GM23338 (cell line): ENCODE data around the gene TXNRD1. TPM values are rescaled to one million over a fixed set of nuclear protein-coding genes. Genes with fewer than 3 reads are reported as not detected.

Experiments used
- ATAC-seq: fragments of 200-7000 bp; cut with Tn5 transposase; 3 replicates; pipeline ENCODE4 v1.9.1; 2020
- DNase-seq: peaks from one replicate; pipeline ENCODE4 v3.0.0-alpha.2; 2015; ENCODE audit warnings: low spot score
- H2AFZ ChIP-seq: fragments of 200-600 bp; sonication (generic); 2 replicates; pipeline ENCODE4 v1.8.0; 2016; ENCODE audit warnings: antibody characterized with exemption, mild to moderate bottlenecking, moderate library complexity
- H3F3A ChIP-seq: fragments of 200-600 bp; sonication (generic); replicated peaks from 2 replicates; pipeline ENCODE4 v1.8.0; 2017; ENCODE audit warnings: antibody characterized with exemption, mixed run types, low read depth
- H3K27ac ChIP-seq: fragments of 200-600 bp; sonication (generic); 2 replicates; pipeline ENCODE4 v1.6.1; 2016; ENCODE audit warnings: low read depth
- H3K27me3 ChIP-seq: fragments of 200-600 bp; sonication (generic); 2 replicates; pipeline ENCODE4 v1.8.0; 2016; ENCODE audit warnings: mild to moderate bottlenecking, mixed run types, moderate library complexity; ENCODE audit not compliant: insufficient read depth
- H3K36me3 ChIP-seq: fragments of 200-600 bp; sonication (generic); 2 replicates; pipeline ENCODE4 v1.8.0; 2016; ENCODE audit warnings: mild to moderate bottlenecking; ENCODE audit not compliant: insufficient read depth
- H3K4me1 ChIP-seq: fragments of 200-600 bp; sonication (generic); 2 replicates; pipeline ENCODE4 v1.8.0; 2016; ENCODE audit warnings: mild to moderate bottlenecking, moderate library complexity; ENCODE audit not compliant: insufficient read depth
- H3K4me2 ChIP-seq: fragments of 200-600 bp; sonication (generic); 2 replicates; pipeline ENCODE4 v1.7.1; 2017; ENCODE audit warnings: mixed run types
- H3K4me3 ChIP-seq: fragments of 200-600 bp; sonication (generic); 2 replicates; pipeline ENCODE4 v1.6.1; 2016; ENCODE audit warnings: mixed run types
- H3K79me2 ChIP-seq: fragments of 200-600 bp; sonication (generic); replicated peaks from 2 replicates; pipeline ENCODE4 v1.8.0; 2017; ENCODE audit warnings: mild to moderate bottlenecking; ENCODE audit not compliant: insufficient read depth
- H3K9me2 ChIP-seq: fragments of 200-600 bp; sonication (generic); 2 replicates; pipeline ENCODE4 v1.8.0; 2017; ENCODE audit not compliant: insufficient read depth
- H4K20me1 ChIP-seq: fragments of 200-600 bp; sonication (generic); replicated peaks from 2 replicates; pipeline ENCODE4 v1.8.0; 2017; ENCODE audit warnings: mild to moderate bottlenecking; ENCODE audit not compliant: insufficient read depth
- H3K27ac Mint-ChIP-seq: 2 replicates; pipeline ENCODE4 v1.8.0; 2020; ENCODE audit warnings: inconsistent platforms, mild to moderate bottlenecking, moderate library complexity, mixed read lengths
- H3K27me3 Mint-ChIP-seq: 3 replicates; pipeline ENCODE4 v1.8.0; 2022; ENCODE audit warnings: low read depth, mild to moderate bottlenecking, moderate library complexity, mixed read lengths, inconsistent platforms; ENCODE audit not compliant: insufficient read depth, poor library complexity
- H3K36me3 Mint-ChIP-seq: 3 replicates; pipeline ENCODE4 v1.8.0; 2021; ENCODE audit warnings: low read depth, mild to moderate bottlenecking, inconsistent platforms, moderate library complexity, mixed read lengths
- H3K4me1 Mint-ChIP-seq: 3 replicates; pipeline ENCODE4 v1.8.0; 2020; ENCODE audit warnings: mild to moderate bottlenecking, inconsistent platforms, mixed read lengths
- H3K4me3 Mint-ChIP-seq: 3 replicates; pipeline ENCODE4 v1.8.0; 2021; ENCODE audit warnings: moderate library complexity, mild to moderate bottlenecking, inconsistent platforms, mixed read lengths
- H3K9me3 Mint-ChIP-seq: 3 replicates; pipeline ENCODE4 v1.8.0; 2020; ENCODE audit warnings: moderate library complexity, mild to moderate bottlenecking, inconsistent platforms, mixed read lengths
- CREB1 ChIP-seq: fragments of 250-450 bp; sonication (Bioruptor Pico); IDR thresholded peaks from 2 replicates; pipeline ENCODE4 v1.5.0; 2020; ENCODE audit warnings: low read depth, mild to moderate bottlenecking, moderate library complexity
- CTCF ChIP-seq, 2 experiments: fragments of 200-600 bp in 1 of 2; sonication (generic) in 1 of 2; conservative IDR thresholded peaks; 2 replicates each; pipeline versions ENCODE4 v1.5.1 to v1.6.1; 2016 to 2017; ENCODE audit warnings: antibody characterized with exemption in 2 of 2, low read depth in 2 of 2, mild to moderate bottlenecking in 2 of 2, moderate library complexity in 1 of 2
- ETS1 ChIP-seq: IDR thresholded peaks from 2 replicates; pipeline ENCODE4 v1.6.1; 2016; ENCODE audit warnings: antibody characterized with exemption
- EZH2 ChIP-seq: fragments of 200-600 bp; sonication (generic); IDR thresholded peaks from one replicate; pipeline ENCODE4 v1.8.0; 2017; ENCODE audit warnings: antibody characterized with exemption, mild to moderate bottlenecking, low read depth; ENCODE audit not compliant: unreplicated experiment
- EZH2phosphoT487 ChIP-seq: fragments of 200-600 bp; sonication (generic); IDR thresholded peaks from one replicate; pipeline ENCODE4 v1.8.1; 2018; ENCODE audit warnings: antibody characterized with exemption; ENCODE audit not compliant: unreplicated experiment
- JUNB ChIP-seq: IDR thresholded peaks from one replicate; pipeline ENCODE4 v1.6.1; 2016; ENCODE audit warnings: antibody characterized with exemption; ENCODE audit not compliant: unreplicated experiment
- NANOG ChIP-seq: IDR thresholded peaks from 2 replicates; pipeline ENCODE4 v1.6.1; 2016; ENCODE audit warnings: antibody characterized with exemption, borderline replicate concordance
- POLR2AphosphoS5 ChIP-seq: IDR thresholded peaks from 2 replicates; pipeline ENCODE4 v1.6.1; 2016; ENCODE audit warnings: antibody characterized with exemption, low read depth
- STAT1 ChIP-seq: IDR thresholded peaks from one replicate; pipeline ENCODE4 v1.6.1; 2016; ENCODE audit warnings: antibody characterized with exemption; ENCODE audit not compliant: unreplicated experiment
- ZNF114 ChIP-seq: fragments of 250-450 bp; sonication (Bioruptor Pico); IDR thresholded peaks from 2 replicates; pipeline ENCODE4 v1.5.0; 2020; ENCODE audit warnings: mild to moderate bottlenecking, moderate library complexity
- ZNF331 ChIP-seq: fragments of 250-450 bp; sonication (Bioruptor Pico); IDR thresholded peaks from 2 replicates; pipeline ENCODE4 v1.5.0; 2020; ENCODE audit warnings: low read depth, mild to moderate bottlenecking, moderate library complexity
- ZNF462 ChIP-seq: fragments of 250-450 bp; sonication (Bioruptor Pico); IDR thresholded peaks from 2 replicates; pipeline ENCODE4 v1.5.0; 2020; ENCODE audit warnings: mild to moderate bottlenecking, moderate library complexity
- polyA plus RNA-seq: library from polyadenylated mRNA; unstranded; fragments of >200 nt; fragmentation: Nextera tagmentation; extraction: Ambion mirVana; gene quantifications from 2 replicates; pipeline ENCODE4 v1.2.1, GENCODE V29; 2016
- total RNA-seq: library from RNA; depleted of rRNA; stranded (reverse); fragments of >200 nt; shearing (Covaris generic); gene quantifications from 2 replicates; pipeline ENCODE4 v1.2.3, GENCODE V29; 2014
- TF ChIP-seq, protein P1 (sequence below): IDR thresholded peaks from one replicate; pipeline ENCODE4 v1.6.1; 2018; ENCODE audit warnings: antibody characterized with exemption; ENCODE audit not compliant: unreplicated experiment

The TXNRD1 gene
- total and polyA plus RNA-seq, 2 experiments from 2014 or later, result 115 to 127 TPM

DNA sequence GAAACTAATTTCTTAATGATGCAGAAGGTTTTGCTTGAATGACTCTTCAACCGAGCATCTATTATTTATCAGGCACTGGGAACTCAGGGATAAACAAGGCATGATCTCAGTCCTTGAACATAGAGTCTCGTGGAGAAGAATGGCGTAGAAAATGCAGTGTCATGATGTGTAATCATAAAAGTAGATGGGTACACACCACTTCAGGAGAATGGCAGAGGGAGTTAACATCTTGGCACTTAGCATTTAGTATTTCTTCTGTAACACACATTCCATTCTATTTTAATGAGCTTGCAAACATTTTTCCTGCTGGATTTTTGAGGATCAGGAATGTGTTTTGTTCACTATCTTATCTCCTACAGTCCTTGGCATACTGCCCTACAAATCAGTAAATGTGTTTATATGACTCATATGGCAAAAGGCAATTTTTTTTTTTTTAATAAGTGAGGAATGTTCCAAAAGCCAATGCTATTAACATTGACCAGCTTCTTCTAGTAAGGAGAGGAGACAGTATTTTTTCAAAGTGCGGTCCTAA lies 3.8 kb downstream of the TXNRD1 start:
- Histone ChIP-seq H3F3A (no peaks in the 10 kb centered on the region), H3K79me2 (no peaks in the 10 kb centered on the region), H3K27ac (no peak overlapping the region), H3K36me3 (no peaks in the 10 kb centered on the region), H3K4me3 (no peak overlapping the region), H3K27me3 (peaks cover 17% of the 10 kb centered on the region), H3K4me1 (peaks cover 5% of the 10 kb centered on the region; the same call in 1 of the 2 replicates), H2AFZ (no peak overlapping the region), H3K4me2 (no peak overlapping the region), H4K20me1 (no peaks in the 10 kb centered on the region), H3K9me2 (no peaks in the 10 kb centered on the region)
- no peaks in the 10 kb centered on the region for H3K4me1 Mint-ChIP-seq
- DNase-seq (no peak), ATAC-seq (no peak)
- H3K27me3 Mint-ChIP-seq, result peaks cover 18% of the 10 kb centered on the region
- TF ChIP-seq CTCF (conservative IDR thresholded peaks at IDR 0.05; ENCODE audit: low read depth in 2 of 2) (no peak), STAT1 (no peak), ZNF331 (no peak), POLR2AphosphoS5 (no peak), CREB1 (CRISPR knock-in tag) (no peak), ZNF462 (CRISPR knock-in tag) (no peak), ETS1 (no peak), EZH2 (no peak), EZH2phosphoT487 (no peak), ZNF114 (no peak), JUNB (no peak), NANOG (no peak)
- TF ChIP-seq, protein P1, sequence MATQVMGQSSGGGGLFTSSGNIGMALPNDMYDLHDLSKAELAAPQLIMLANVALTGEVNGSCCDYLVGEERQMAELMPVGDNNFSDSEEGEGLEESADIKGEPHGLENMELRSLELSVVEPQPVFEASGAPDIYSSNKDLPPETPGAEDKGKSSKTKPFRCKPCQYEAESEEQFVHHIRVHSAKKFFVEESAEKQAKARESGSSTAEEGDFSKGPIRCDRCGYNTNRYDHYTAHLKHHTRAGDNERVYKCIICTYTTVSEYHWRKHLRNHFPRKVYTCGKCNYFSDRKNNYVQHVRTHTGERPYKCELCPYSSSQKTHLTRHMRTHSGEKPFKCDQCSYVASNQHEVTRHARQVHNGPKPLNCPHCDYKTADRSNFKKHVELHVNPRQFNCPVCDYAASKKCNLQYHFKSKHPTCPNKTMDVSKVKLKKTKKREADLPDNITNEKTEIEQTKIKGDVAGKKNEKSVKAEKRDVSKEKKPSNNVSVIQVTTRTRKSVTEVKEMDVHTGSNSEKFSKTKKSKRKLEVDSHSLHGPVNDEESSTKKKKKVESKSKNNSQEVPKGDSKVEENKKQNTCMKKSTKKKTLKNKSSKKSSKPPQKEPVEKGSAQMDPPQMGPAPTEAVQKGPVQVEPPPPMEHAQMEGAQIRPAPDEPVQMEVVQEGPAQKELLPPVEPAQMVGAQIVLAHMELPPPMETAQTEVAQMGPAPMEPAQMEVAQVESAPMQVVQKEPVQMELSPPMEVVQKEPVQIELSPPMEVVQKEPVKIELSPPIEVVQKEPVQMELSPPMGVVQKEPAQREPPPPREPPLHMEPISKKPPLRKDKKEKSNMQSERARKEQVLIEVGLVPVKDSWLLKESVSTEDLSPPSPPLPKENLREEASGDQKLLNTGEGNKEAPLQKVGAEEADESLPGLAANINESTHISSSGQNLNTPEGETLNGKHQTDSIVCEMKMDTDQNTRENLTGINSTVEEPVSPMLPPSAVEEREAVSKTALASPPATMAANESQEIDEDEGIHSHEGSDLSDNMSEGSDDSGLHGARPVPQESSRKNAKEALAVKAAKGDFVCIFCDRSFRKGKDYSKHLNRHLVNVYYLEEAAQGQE, result no peak
- H3K36me3 Mint-ChIP-seq, result no peaks in the 10 kb centered on the region; the same call in 2 of the 3 replicates
- no peak overlapping the region for H3K27ac Mint-ChIP-seq
- H3K9me3 Mint-ChIP-seq, result no peaks in the 10 kb centered on the region
- no peak overlapping the region for H3K4me3 Mint-ChIP-seq
